K562 (cell line): ENCODE measurements around the gene SNX9. TPM values are rescaled to one million over a fixed set of nuclear protein-coding genes. Genes with fewer than 3 reads are reported as not detected.

ENCODE experiments used
- ATAC-seq: fragments of 200-7000 bp; cut with Tn5 transposase; 3 replicates; pipeline ENCODE4 v1.9.1; 2020; ENCODE audit warnings: moderate library complexity
- BruUV-seq: library from RNA; stranded (reverse); fragments of 400-500 nt; replicated peaks from 2 replicates; lab custom pipeline; 2021; lab: Mats Ljungman, UMichigan
- CTCF ChIA-PET: fragments of 300-600 bp; formaldehyde crosslinking; extraction: SDS; loops from one replicate; lab custom pipeline; 2021; ENCODE audit warnings: low intra/inter-chr PET ratio; lab: Yijun Ruan, JAX
- POLR2A ChIA-PET: fragments of 300-600, 350-650 bp; sonication (Branson Sonifier 250); formaldehyde crosslinking; extraction: SDS; loops from one replicate; lab custom pipeline; 2021; ENCODE audit warnings: antibody characterized with exemption, inconsistent platforms; lab: Yijun Ruan, JAX
- DNase-seq, 4 experiments: peaks; one replicate each; pipeline versions ENCODE4 v3.0.0 to v3.0.0-alpha.2; 2011 to 2018; ENCODE audit warnings: low spot score in 3 of 4, mixed read lengths in 3 of 4; ENCODE audit errors: extremely low read depth in 1 of 4
- FAIRE-seq: peaks from 2 replicates; lab custom pipeline; 2011; peaks lifted over from hg19 to GRCh38; lab: Jason Lieb, UNC
- H2AFZ ChIP-seq: 2 replicates; pipeline ENCODE4 v1.6.0; 2011; ENCODE audit warnings: low read depth, low read length, control low read depth, inconsistent platforms
- H3K27ac ChIP-seq: fragments of 200-600 bp; 3 replicates; pipeline ENCODE4 v1.8.0; 2011; ENCODE audit warnings: low read depth, mild to moderate bottlenecking, control low read depth, inconsistent platforms, low read length, moderate library complexity, mixed read lengths; ENCODE audit errors: extremely low read depth
- H3K27me3 ChIP-seq, 2 experiments: fragments of 300-600 bp in 1 of 2; 2 replicates in 1 of 2; 3 replicates in 1 of 2; pipeline versions ENCODE4 v1.6.0 to v1.8.0; 2011; ENCODE audit warnings: inconsistent platforms in 2 of 2, low read length in 2 of 2, mild to moderate bottlenecking in 1 of 2, mixed read lengths in 1 of 2, moderate library complexity in 1 of 2; ENCODE audit not compliant: control insufficient read depth in 2 of 2, insufficient read depth in 2 of 2
- H3K36me3 ChIP-seq: fragments of 300-600 bp; 3 replicates; pipeline ENCODE4 v1.8.0; 2011; ENCODE audit warnings: mild to moderate bottlenecking, low read length, inconsistent platforms; ENCODE audit not compliant: control insufficient read depth, insufficient read depth
- H3K4me1 ChIP-seq, 2 experiments: fragments of 200-600 bp in 1 of 2; replicated peaks in 1 of 2; 2 replicates in 1 of 2; 3 replicates in 1 of 2; pipeline versions ENCODE4 v1.5.1 to v1.8.0; 2011; ENCODE audit warnings: inconsistent platforms in 2 of 2, low read length in 2 of 2, mild to moderate bottlenecking in 1 of 2, mixed read lengths in 1 of 2, moderate library complexity in 1 of 2; ENCODE audit not compliant: control insufficient read depth in 2 of 2, insufficient read depth in 2 of 2
- H3K4me2 ChIP-seq: 2 replicates; pipeline ENCODE4 v1.6.1; 2011; ENCODE audit warnings: low read length, control low read depth, inconsistent platforms, mixed read lengths; ENCODE audit not compliant: insufficient read depth
- H3K4me3 ChIP-seq: fragments of 200-600 bp; sonication (generic), shearing (Covaris generic); 2 replicates; pipeline ENCODE4 v1.5.1; 2016; ENCODE audit warnings: control low read depth, inconsistent platforms
- H3K79me2 ChIP-seq: fragments of 200-600 bp; 3 replicates; pipeline ENCODE4 v1.8.0; 2011; ENCODE audit warnings: low read length, inconsistent platforms; ENCODE audit not compliant: control insufficient read depth, insufficient read depth
- H3K9ac ChIP-seq, 2 experiments: 2 replicates each; pipeline versions ENCODE4 v1.6.0 to v1.6.1; 2011; ENCODE audit warnings: low read depth in 2 of 2, low read length in 2 of 2, control low read depth in 1 of 2, inconsistent platforms in 1 of 2, mild to moderate bottlenecking in 1 of 2, mixed read lengths in 1 of 2; ENCODE audit not compliant: insufficient read depth in 1 of 2
- H3K9me1 ChIP-seq: one replicate; pipeline ENCODE4 v1.6.0; 2011; ENCODE audit warnings: inconsistent platforms, mild to moderate bottlenecking, low read length, moderate library complexity; ENCODE audit not compliant: control insufficient read depth, insufficient read depth
- H3K9me3 ChIP-seq: replicated peaks from 2 replicates; pipeline ENCODE4 v1.5.1; 2011; ENCODE audit warnings: low read depth, low read length, inconsistent platforms; ENCODE audit not compliant: control insufficient read depth, insufficient read depth
- H4K20me1 ChIP-seq: replicated peaks from 2 replicates; pipeline ENCODE4 v1.6.1; 2011; ENCODE audit warnings: low read length, inconsistent platforms, mixed read lengths; ENCODE audit not compliant: control insufficient read depth, insufficient read depth
- CBX1 ChIP-seq: sonication (generic); IDR thresholded peaks from 2 replicates; pipeline ENCODE4 v1.6.1; 2016; ENCODE audit warnings: antibody characterized with exemption, low read depth, mild to moderate bottlenecking
- ELF4 ChIP-seq: fragments of 450-650 bp; formaldehyde crosslinking; IDR thresholded peaks from 2 replicates; pipeline ENCODE4 v1.4.0; 2022; ENCODE audit warnings: missing genetic modification characterization
- ESRRA ChIP-seq: fragments of 450-650 bp; IDR thresholded peaks from 2 replicates; pipeline ENCODE4 v1.6.1; 2014; ENCODE audit warnings: low read depth, mild to moderate bottlenecking, moderate library complexity, borderline replicate concordance
- GTF2B ChIP-seq: IDR thresholded peaks from 2 replicates; pipeline ENCODE4 v1.6.1; 2011; ENCODE audit not compliant: insufficient read length; ENCODE audit errors: extremely low read depth
- GTF2E2 ChIP-seq: fragments of 200-800 bp; sonication (Bioruptor generic); IDR thresholded peaks from 2 replicates; pipeline ENCODE4 v1.6.1; 2016; ENCODE audit warnings: missing genetic modification characterization, missing compliant biosample characterization
- GTF2F1 ChIP-seq: IDR thresholded peaks from 2 replicates; pipeline ENCODE4 v1.6.1; 2011; ENCODE audit warnings: low read depth, low read length, improper control_type of control experiment
- MEF2A ChIP-seq: IDR thresholded peaks from 2 replicates; pipeline ENCODE4 v1.6.1; 2011; ENCODE audit warnings: low read depth, mild to moderate bottlenecking, low read length, moderate library complexity; ENCODE audit not compliant: control insufficient read depth
- NFATC3 ChIP-seq: fragments of 450-650 bp; IDR thresholded peaks from 2 replicates; pipeline ENCODE4 v1.6.1; 2017; ENCODE audit warnings: mild to moderate bottlenecking
- SP2 ChIP-seq: IDR thresholded peaks from 2 replicates; pipeline ENCODE4 v1.6.1; 2011; ENCODE audit warnings: mild to moderate bottlenecking, low read depth, low read length, moderate library complexity; ENCODE audit not compliant: poor library complexity, severe bottlenecking; ENCODE audit errors: extremely low read depth
- SRSF1 ChIP-seq: fragments of 200-400 bp; formaldehyde crosslinking; IDR thresholded peaks from 2 replicates; pipeline ENCODE4 v1.6.1; 2017; ENCODE audit warnings: mild to moderate bottlenecking, low read depth, low read length, moderate library complexity
- SRSF3 ChIP-seq: fragments of 200-400 bp; formaldehyde crosslinking; IDR thresholded peaks from 2 replicates; pipeline ENCODE4 v1.6.1; 2016; ENCODE audit warnings: mild to moderate bottlenecking, low read length, moderate library complexity; ENCODE audit not compliant: insufficient read depth
- SRSF9 ChIP-seq: fragments of 200-400 bp; formaldehyde crosslinking; IDR thresholded peaks from 2 replicates; pipeline ENCODE4 v1.6.1; 2017; ENCODE audit warnings: low read depth, low read length, borderline replicate concordance
- U2AF1 ChIP-seq: fragments of 200-400 bp; formaldehyde crosslinking; optimal IDR thresholded peaks from 2 replicates; pipeline ENCODE3; 2017; ENCODE audit warnings: mild to moderate bottlenecking, low read depth, low read length, moderate library complexity
- ZNF12 ChIP-seq: sonication (generic); formaldehyde crosslinking; IDR thresholded peaks from 2 replicates; pipeline ENCODE4 v1.4.0; 2020; ENCODE audit warnings: mild to moderate bottlenecking, missing genetic modification reagents
- ZNF766 ChIP-seq: fragments of 200-800 bp; sonication (Bioruptor generic); conservative IDR thresholded peaks from 2 replicates; pipeline ENCODE4 v1.6.1; 2016; ENCODE audit warnings: missing genetic modification characterization, missing compliant biosample characterization
- WGBS: fragments of 100-300 bp; shearing (Covaris generic); methylation state at CpG from one replicate; pipeline ENCODE4 v1.1.6; 2016; ENCODE audit warnings: low coverage, mixed read lengths; ENCODE audit not compliant: insufficient coverage; ENCODE audit errors: missing lambda C conversion rate; 5-methylcytosine and 5-hydroxymethylcytosine counted together
- in situ Hi-C: fragments of 300-500 bp; cut with MboI; formaldehyde crosslinking; loops from 4 replicates; pipeline ENCODE4 v1.15.0; 2018; ENCODE audit warnings: inconsistent platforms, mixed read lengths
- intact Hi-C: fragments of 100-400 bp; cut with micrococcal nuclease; formaldehyde crosslinking; loops from 2 replicates; pipeline ENCODE4 v1.14.2; 2022
- polyA plus RNA-seq, 8 experiments: library from polyadenylated mRNA; depleted of rRNA in 4 of 8; stranded (reverse) in 5 of 8; unstranded in 3 of 8; fragments of >200 nt; fragmentation: Nextera tagmentation in 2 of 8; fragmentation: Illumina TruSeq in 1 of 8; extraction: Ambion mirVana in 2 of 8; extraction: Trizol in 1 of 8; gene quantifications; 2 replicates each; pipeline versions ENCODE4 v1.2.1 to v1.2.3, GENCODE V29; 2011 to 2014; ENCODE audit warnings: inconsistent platforms in 1 of 8, missing spikeins in 1 of 8
- total RNA-seq, 7 experiments: library from RNA; depleted of rRNA in 6 of 7; stranded (reverse); fragments of >200 nt in 6 of 7; fragmentation: Illumina TruSeq in 2 of 7; extraction: Trizol in 2 of 7; gene quantifications; 2 replicates each; pipeline versions ENCODE4 v1.2.1 to v1.2.3, GENCODE V29; 2011 to 2021; ENCODE audit warnings: low replicate concordance in 1 of 7
- TF ChIP-seq, protein P1 (sequence below): sonication (generic); formaldehyde crosslinking; IDR thresholded peaks from 2 replicates; pipeline ENCODE4 v1.8.1; 2023; ENCODE audit warnings: mild to moderate bottlenecking, missing genetic modification reagents

SNX9 gene
- total and polyA plus RNA-seq, 9 of the 15 experiments (the other 6 are each of a cell fraction or from before 2014, with no cell fraction given) = 6.0 to 81.7 (median 57.1) TPM

DNA sequence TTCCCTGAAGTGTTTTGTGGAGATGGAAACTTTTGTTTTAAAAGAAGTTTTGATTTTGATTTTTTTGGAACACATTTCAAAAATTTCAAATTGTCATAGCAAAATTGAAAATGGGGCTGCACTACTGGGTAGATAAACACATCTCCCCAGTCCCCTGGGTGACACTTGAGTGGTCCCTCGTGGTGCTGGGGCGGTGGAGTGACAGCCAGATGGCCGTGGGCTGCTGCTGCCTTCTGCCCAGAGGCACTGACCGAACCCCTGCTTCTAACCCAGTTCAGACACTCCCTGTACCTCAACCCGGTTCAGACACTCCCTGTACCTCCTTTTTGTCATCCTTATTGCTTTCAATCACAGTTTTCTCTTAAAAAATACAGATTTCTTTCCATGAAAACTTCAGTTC is 88.7 kb downstream of the SNX9 start:
- Histone ChIP-seq H3K9me3 (no peaks in the 10 kb centered on the region), H3K9me1 (no peaks in the 10 kb centered on the region), H4K20me1 (no peaks in the 10 kb centered on the region), H3K27ac (no peak overlapping the region), H3K36me3 (peaks cover 82% of the 10 kb centered on the region), H3K4me3 (no peak overlapping the region), H3K27me3 (no peaks in the 10 kb centered on the region), H3K4me2 (no peak overlapping the region), H3K9ac (no peak overlapping the region), H3K4me1 (peaks cover 0 to 3% of the 10 kb centered on the region in 2 experiments; a peak in 2 of 5 replicates), H2AFZ (no peak overlapping the region), H3K79me2 (no peaks in the 10 kb centered on the region)
- BruUV-seq = no TSS peak
- in situ Hi-C loops (no loop called here), intact Hi-C loops (no loop called here)
- DNase-seq = no peak
- ChIA-PET CTCF (no interaction called here), POLR2A (interaction anchor here (1.0 kb wide), 1 partner anchor 156 kb away, joined by 3 read pairs; no protein-coding TSS in a partner anchor)
- TF ChIP-seq ZNF12 (no peak), ZNF766 (CRISPR knock-in tag) (no peak)
- FAIRE-seq = no peak
- WGBS = 71% methylated on average over 5 of the region's 5 CpGs
- no peak for ATAC-seq

DNA sequence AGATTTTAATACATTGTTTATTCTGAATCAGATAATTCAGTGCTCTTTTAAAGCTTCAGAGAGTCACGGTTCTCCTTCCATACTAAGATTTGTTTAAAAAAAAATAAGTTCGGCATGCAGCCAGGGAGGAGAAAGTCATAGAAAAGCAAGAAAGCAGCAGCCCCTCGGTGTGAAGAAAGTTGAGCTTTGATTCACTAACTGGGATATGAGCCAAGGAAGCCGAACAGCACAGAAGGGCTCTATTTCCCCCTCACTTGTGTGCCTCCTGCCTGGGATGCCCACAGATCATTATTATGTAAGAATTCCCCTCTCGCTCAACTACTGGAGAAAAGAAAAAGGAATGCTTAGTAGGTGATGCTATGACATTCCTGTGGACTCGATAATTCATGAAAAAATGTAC is 89.3 kb downstream of the SNX9 start:
- in situ Hi-C loops = no loop called here
- Histone ChIP-seq H3K4me3 (no peak overlapping the region), H3K9ac (no peak overlapping the region), H4K20me1 (no peaks in the 10 kb centered on the region), H3K4me2 (no peak overlapping the region), H3K9me1 (no peaks in the 10 kb centered on the region), H3K36me3 (peaks cover 80% of the 10 kb centered on the region), H3K9me3 (no peaks in the 10 kb centered on the region), H3K27ac (no peak overlapping the region), H3K79me2 (no peaks in the 10 kb centered on the region), H2AFZ (no peak overlapping the region), H3K27me3 (no peaks in the 10 kb centered on the region), H3K4me1 (no peaks in the 10 kb centered on the region)
- no TSS peak for BruUV-seq
- no peak for DNase-seq
- intact Hi-C loops = no loop called here
- ChIA-PET CTCF (no interaction called here), POLR2A (interaction anchor here (0.5 to 1.9 kb wide), 4 partner anchors 8 to 975 kb away, joined by 3 to 6 read pairs (median 3); no protein-coding TSS in a partner anchor)
- ATAC-seq = no peak
- 83% methylated on average over 6 of the region's 6 CpGs for WGBS
- no peak for FAIRE-seq
- TF ChIP-seq, protein P1, sequence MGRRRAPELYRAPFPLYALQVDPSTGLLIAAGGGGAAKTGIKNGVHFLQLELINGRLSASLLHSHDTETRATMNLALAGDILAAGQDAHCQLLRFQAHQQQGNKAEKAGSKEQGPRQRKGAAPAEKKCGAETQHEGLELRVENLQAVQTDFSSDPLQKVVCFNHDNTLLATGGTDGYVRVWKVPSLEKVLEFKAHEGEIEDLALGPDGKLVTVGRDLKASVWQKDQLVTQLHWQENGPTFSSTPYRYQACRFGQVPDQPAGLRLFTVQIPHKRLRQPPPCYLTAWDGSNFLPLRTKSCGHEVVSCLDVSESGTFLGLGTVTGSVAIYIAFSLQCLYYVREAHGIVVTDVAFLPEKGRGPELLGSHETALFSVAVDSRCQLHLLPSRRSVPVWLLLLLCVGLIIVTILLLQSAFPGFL = no peak
- TF ChIP-seq MEF2A = no peak
- TF ChIP-seq CBX1 = no peak
- TF ChIP-seq SRSF1 = no peak
- no peak for TF ChIP-seq GTF2E2 (tag)
- TF ChIP-seq SRSF9 = no peak
- TF ChIP-seq GTF2B = no peak
- TF ChIP-seq GTF2F1 = no peak
- TF ChIP-seq SP2 = no peak
- TF ChIP-seq SRSF3 = no peak
- TF ChIP-seq ELF4 (CRISPR knock-in tag) = no peak
- no peak for TF ChIP-seq ESRRA
- TF ChIP-seq U2AF1 = no peak
- TF ChIP-seq NFATC3 = no peak
